Right lobe of liver (tissue), 6 donors: Measurements from ENCODE around the gene OR7G1. TPM values are rescaled to one million over a fixed set of nuclear protein-coding genes. Genes with fewer than 3 reads are reported as not detected.

Experiments
- ATAC-seq, 4 donors: fragments of 200-7000 bp; cut with Tn5 transposase; one replicate each; pipeline ENCODE4 v1.9.1; 2020; ENCODE audit warnings: mild to moderate bottlenecking in 4 of 4, moderate library complexity in 4 of 4
- DNase-seq, 3 donors: peaks; one replicate each; pipeline ENCODE4 v3.0.0-alpha.2; 2020
- H3K27ac ChIP-seq, 3 donors: fragments of 200-600 bp; one replicate each; pipeline ENCODE4 v1.8.0; 2022
- H3K27me3 ChIP-seq, 2 donors: fragments of 200-600 bp; one replicate each; pipeline ENCODE4 v1.8.0; 2022
- H3K36me3 ChIP-seq, 4 donors: fragments of 200-600 bp; sonication (generic) in 1 of 4; one replicate each; pipeline versions ENCODE4 v1.5.1 to v1.8.0; 2017 to 2022; ENCODE audit warnings: control low read depth in 1 of 4
- H3K4me1 ChIP-seq, 4 donors: fragments of 200-600 bp; sonication (generic) in 1 of 4; one replicate each; pipeline versions ENCODE4 v1.5.1 to v1.8.0; 2017 to 2022; ENCODE audit warnings: control low read depth in 1 of 4
- H3K4me3 ChIP-seq, 3 donors: fragments of 200-600 bp; one replicate each; pipeline ENCODE4 v1.8.0; 2022
- H3K9me3 ChIP-seq, 4 donors: fragments of 200-600 bp; sonication (generic) in 1 of 4; one replicate each; pipeline versions ENCODE4 v1.5.1 to v1.8.0; 2017 to 2022; ENCODE audit warnings: control low read depth in 1 of 4
- POLR2A ChIP-seq: fragments of 450-650 bp; IDR thresholded peaks from one replicate; pipeline ENCODE4 v1.6.1; 2017; ENCODE audit warnings: antibody characterized with exemption, mild to moderate bottlenecking
- WGBS: methylation state at CpG from one replicate; pipeline ENCODE4 v1.1.6; 2018; ENCODE audit warnings: low coverage, low lambda C conversion rate; ENCODE audit not compliant: insufficient coverage; ENCODE audit errors: missing lambda C conversion rate; 5-methylcytosine and 5-hydroxymethylcytosine counted together
- intact Hi-C, 2 donors: fragments of 100-400 bp; cut with DNase I; formaldehyde crosslinking; loops; one replicate each; pipeline versions ENCODE4 v1.11.2 to v1.14.1; 2022
- total RNA-seq, 6 experiments: library from RNA; depleted of rRNA in 2 of 6; stranded (reverse); fragments of >200 nt in 2 of 6; fragmentation: NEBNext Ultra II Directional in 3 of 6; extraction: Animal tissue kit (Norgen Biotek cat#: 25700) in 3 of 6; gene quantifications; one replicate each; pipeline versions ENCODE4 v1.1.0 to v1.2.4, GENCODE V29; 2016 to 2023
- TF ChIP-seq, protein P1 (sequence below), 4 donors: fragments of 200-600 bp in 3 of 4; fragments of 450-650 bp in 1 of 4; IDR thresholded peaks; one replicate each; pipeline versions ENCODE4 v1.5.1 to v1.8.0; 2016 to 2022; ENCODE audit warnings: antibody characterized with exemption in 4 of 4, mild to moderate bottlenecking in 2 of 4
- donor health status: DM: no; HTN: yes; CAD: no.
- donor health status: DM: no; HTN: no; CAD: no.
- donor health status: DM: no; HTN: no; CAD: no.
- donor health status: DM: no; HTN: yes; CAD: no.
- donor health status: DM: no; HTN: yes; CAD: no.

Gene OR7G1
- total RNA-seq, 6 experiments from 2014 or later, result not detected

DNA sequence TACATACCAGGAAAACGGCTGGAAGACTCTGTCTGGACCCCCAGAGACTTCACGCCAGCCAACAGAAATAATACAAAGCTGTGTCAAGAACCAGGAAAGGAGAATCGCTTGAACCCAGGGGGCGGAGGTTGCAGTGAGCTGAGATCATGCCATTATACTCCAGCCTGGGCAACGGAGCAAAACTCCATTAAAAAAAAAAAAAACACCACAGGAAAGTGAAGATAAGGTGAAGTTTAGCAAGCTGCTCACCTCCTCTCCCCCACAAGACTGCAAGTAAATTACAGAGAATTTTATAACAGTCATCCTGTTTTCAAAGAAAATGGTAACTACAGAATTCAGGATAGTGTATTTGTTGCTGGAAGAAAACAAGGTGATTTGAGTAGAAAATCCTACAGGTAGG, 984 bp upstream of the OR7G1 start:
- Histone ChIP-seq H3K4me1 (no peaks in the 10 kb centered on the region), H3K27me3 (no peaks in the 10 kb centered on the region), H3K27ac (no peak overlapping the region), H3K36me3 (no peaks in the 10 kb centered on the region), H3K9me3 (no peaks in the 10 kb centered on the region), H3K4me3 (no peak overlapping the region)
- no peak for ATAC-seq
- WGBS, result 54% methylated on average over 5 of the region's 5 CpGs
- intact Hi-C loops, result no loop called here
- no peak for DNase-seq
- TF ChIP-seq, protein P1, sequence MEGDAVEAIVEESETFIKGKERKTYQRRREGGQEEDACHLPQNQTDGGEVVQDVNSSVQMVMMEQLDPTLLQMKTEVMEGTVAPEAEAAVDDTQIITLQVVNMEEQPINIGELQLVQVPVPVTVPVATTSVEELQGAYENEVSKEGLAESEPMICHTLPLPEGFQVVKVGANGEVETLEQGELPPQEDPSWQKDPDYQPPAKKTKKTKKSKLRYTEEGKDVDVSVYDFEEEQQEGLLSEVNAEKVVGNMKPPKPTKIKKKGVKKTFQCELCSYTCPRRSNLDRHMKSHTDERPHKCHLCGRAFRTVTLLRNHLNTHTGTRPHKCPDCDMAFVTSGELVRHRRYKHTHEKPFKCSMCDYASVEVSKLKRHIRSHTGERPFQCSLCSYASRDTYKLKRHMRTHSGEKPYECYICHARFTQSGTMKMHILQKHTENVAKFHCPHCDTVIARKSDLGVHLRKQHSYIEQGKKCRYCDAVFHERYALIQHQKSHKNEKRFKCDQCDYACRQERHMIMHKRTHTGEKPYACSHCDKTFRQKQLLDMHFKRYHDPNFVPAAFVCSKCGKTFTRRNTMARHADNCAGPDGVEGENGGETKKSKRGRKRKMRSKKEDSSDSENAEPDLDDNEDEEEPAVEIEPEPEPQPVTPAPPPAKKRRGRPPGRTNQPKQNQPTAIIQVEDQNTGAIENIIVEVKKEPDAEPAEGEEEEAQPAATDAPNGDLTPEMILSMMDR (IDR thresholded peaks at IDR 0.05), result no peak
- no peak for TF ChIP-seq POLR2A

DNA sequence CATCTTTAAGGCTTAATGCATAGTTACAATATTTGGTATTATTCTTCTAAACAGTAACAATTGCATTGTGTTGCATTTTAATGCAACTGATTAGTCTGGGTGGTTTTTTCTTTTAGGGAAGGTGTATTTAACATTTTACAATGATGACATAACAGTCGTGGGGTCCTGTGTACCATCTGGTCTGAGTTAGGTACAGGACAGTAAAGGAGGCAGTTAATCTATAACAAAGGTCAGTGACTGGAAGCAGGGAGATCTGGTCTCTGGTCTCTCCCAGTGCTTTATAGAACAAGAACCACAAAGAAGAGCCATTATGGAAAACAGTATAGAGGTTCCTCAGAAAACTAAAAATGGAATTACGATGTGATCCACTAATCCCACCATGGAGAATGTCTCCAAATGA, 5.6 kb downstream of the OR7G1 start:
- intact Hi-C loops, result no loop called here
- 15% methylated on average over 2 of the region's 2 CpGs for WGBS
- H3K27ac ChIP-seq, result no peak overlapping the region
- no peaks in the 10 kb centered on the region for H3K9me3 ChIP-seq
- no peak overlapping the region for H3K4me3 ChIP-seq
- H3K4me1 ChIP-seq, result no peaks in the 10 kb centered on the region
- no peak for ATAC-seq
- DNase-seq, result no peak
- H3K36me3 ChIP-seq, result no peaks in the 10 kb centered on the region
- H3K27me3 ChIP-seq, result no peaks in the 10 kb centered on the region
- no peak for TF ChIP-seq POLR2A
- TF ChIP-seq, protein P1 (IDR thresholded peaks at IDR 0.05), result no peak

DNA sequence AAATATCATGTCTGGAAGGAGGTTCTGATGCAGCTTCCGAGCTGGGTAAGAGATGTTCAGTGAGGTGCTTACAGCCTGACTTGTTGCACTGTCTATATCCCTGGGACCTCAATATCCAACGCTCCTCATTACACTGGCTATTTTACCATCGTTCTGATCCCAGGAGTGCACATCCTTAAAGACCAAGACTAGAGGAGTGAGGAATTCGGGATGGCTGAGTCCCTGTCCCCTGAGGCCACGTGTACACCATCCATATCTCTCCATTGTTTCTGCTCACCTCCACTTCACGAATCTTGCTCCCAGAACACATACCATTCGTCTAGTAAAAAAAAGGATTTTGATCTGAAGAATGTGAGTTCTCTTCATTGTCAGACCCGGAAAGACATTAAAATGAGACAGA, 8.2 kb downstream of the OR7G1 start, which contains the start of gene OR7G2:
Gene OR7G2 (minus strand): TSS at position 101 of the 400 bp plus-strand sequence. CDS start 4,232 bp downstream, outside the sequence.
- TF ChIP-seq POLR2A, result no peak
- TF ChIP-seq, protein P1 (IDR thresholded peaks at IDR 0.05), result no peak
- 45% methylated on average over 8 of the region's 8 CpGs for WGBS
- DNase-seq (no peak), ATAC-seq (no peak)
- H3K9me3 ChIP-seq, result no peaks in the 10 kb centered on the region
- intact Hi-C loops, result no loop called here
- H3K4me3 ChIP-seq, result no peak within 1 kb of the TSS
- no peaks in the 10 kb centered on the region for H3K4me1 ChIP-seq
- no peak within 1 kb of the TSS for H3K27ac ChIP-seq
- no peaks in the 10 kb centered on the region for H3K27me3 ChIP-seq
- H3K36me3 ChIP-seq, result no peaks in the 10 kb centered on the region

DNA sequence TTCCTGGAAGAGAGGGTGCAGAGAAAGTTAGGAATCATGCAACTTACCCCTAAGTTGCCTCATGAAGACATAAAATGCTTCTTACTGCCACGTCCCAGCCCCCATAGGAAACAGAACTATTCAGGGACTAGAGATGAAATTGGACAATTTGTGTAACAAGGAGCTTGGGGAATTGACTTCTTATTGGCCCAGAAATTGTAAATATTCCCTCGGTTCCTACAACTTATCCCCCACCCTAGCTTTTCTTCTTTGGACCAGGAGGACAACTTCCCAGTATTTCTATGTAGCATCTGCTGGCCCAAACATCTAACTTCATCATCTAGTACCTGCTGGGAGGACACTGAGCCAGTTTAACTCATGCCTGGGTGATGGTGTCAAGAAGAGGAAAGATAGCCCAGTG, 28.8 kb downstream of the OR7G1 start, which contains the start of gene OR1M1:
Gene OR1M1 (plus strand): TSS at position 301 of the 400 bp plus-strand sequence. CDS start 6,184 bp downstream, outside the sequence.
- H3K36me3 ChIP-seq, result no peaks in the 10 kb centered on the region
- H3K4me3 ChIP-seq, result no peak within 1 kb of the TSS
- no peak for TF ChIP-seq POLR2A
- TF ChIP-seq, protein P1 (IDR thresholded peaks at IDR 0.05), result no peak
- no peaks in the 10 kb centered on the region for H3K9me3 ChIP-seq
- ATAC-seq (no peak), DNase-seq (no peak)
- no peaks in the 10 kb centered on the region for H3K4me1 ChIP-seq
- intact Hi-C loops, result no loop called here
- 25% methylated on average over 2 of the region's 2 CpGs for WGBS
- H3K27ac ChIP-seq, result no peak within 1 kb of the TSS
- no peaks in the 10 kb centered on the region for H3K27me3 ChIP-seq

DNA sequence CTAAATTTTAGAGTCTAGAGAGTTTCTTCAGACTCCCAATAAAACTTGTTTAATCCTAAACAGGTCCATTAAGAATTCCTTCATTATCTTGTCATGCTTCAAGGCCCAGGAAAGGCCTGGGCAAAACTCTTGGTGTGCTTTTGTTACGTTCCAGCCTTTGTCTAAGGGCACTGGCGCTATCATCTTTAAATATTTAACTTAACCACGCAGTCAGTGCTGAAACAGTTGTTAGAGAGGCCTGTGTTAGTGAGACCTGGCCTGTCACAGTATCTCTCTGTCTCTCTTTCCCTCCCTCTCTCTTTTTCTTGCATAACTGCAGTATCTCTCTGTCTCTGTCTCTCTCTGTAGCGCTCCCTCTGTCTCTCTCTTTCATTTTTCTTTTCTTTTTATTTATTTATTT, 36.9 kb downstream of the OR7G1 start:
- TF ChIP-seq, protein P1 (IDR thresholded peaks at IDR 0.05), result no peak
- no peak for TF ChIP-seq POLR2A
- Histone ChIP-seq H3K9me3 (no peaks in the 10 kb centered on the region), H3K36me3 (no peaks in the 10 kb centered on the region), H3K27ac (no peak overlapping the region), H3K4me1 (no peaks in the 10 kb centered on the region), H3K4me3 (no peak overlapping the region), H3K27me3 (no peaks in the 10 kb centered on the region)
- intact Hi-C loops, result no loop called here
- DNase-seq, result no peak
- 62% methylated on average over 4 of the region's 4 CpGs for WGBS
- ATAC-seq, result no peak
